Ishikawa (cell line): ENCODE measurements around the gene NTM.

Experiments
- CEBPB ChIP-seq: IDR thresholded peaks from 2 replicates; pipeline ENCODE4 v1.6.1; 2012
- CREB1 ChIP-seq: IDR thresholded peaks from 2 replicates; pipeline ENCODE4 v1.6.1; 2012; ENCODE audit warnings: low read depth
- EGR1 ChIP-seq: IDR thresholded peaks from 2 replicates; pipeline ENCODE4 v1.6.1; 2012
- EP300 ChIP-seq: IDR thresholded peaks from 2 replicates; pipeline ENCODE4 v1.6.1; 2012; ENCODE audit warnings: borderline replicate concordance
- FOXM1 ChIP-seq: IDR thresholded peaks from 2 replicates; pipeline ENCODE4 v1.6.1; 2012; ENCODE audit warnings: low read depth, borderline replicate concordance
- MAX ChIP-seq: IDR thresholded peaks from 2 replicates; pipeline ENCODE4 v1.6.1; 2012
- NFIC ChIP-seq: IDR thresholded peaks from 2 replicates; pipeline ENCODE4 v1.6.1; 2012
- RAD21 ChIP-seq: IDR thresholded peaks from 2 replicates; pipeline ENCODE4 v1.6.1; 2012; ENCODE audit warnings: low read depth
- REST ChIP-seq: IDR thresholded peaks from 2 replicates; pipeline ENCODE4 v1.6.1; 2012; ENCODE audit warnings: low read depth, mild to moderate bottlenecking
- TAF1 ChIP-seq: IDR thresholded peaks from 2 replicates; pipeline ENCODE4 v1.6.1; 2012; ENCODE audit warnings: low read depth, mild to moderate bottlenecking
- TCF12 ChIP-seq: IDR thresholded peaks from 2 replicates; pipeline ENCODE4 v1.6.1; 2012; ENCODE audit warnings: low read depth
- TEAD4 ChIP-seq: IDR thresholded peaks from 2 replicates; pipeline ENCODE4 v1.6.1; 2012
- YY1 ChIP-seq: IDR thresholded peaks from 2 replicates; pipeline ENCODE4 v1.6.1; 2012; ENCODE audit warnings: low read depth
- ZBTB7A ChIP-seq: IDR thresholded peaks from 2 replicates; pipeline ENCODE4 v1.6.1; 2012; ENCODE audit warnings: low read depth
- TF ChIP-seq, protein P1 (sequence below): IDR thresholded peaks from 2 replicates; pipeline ENCODE4 v1.6.1; 2012

Gene NTM

GRCh38 chr11:131855320-131855719, 484.9 kb downstream of the NTM start:
- TF ChIP-seq TCF12 (no peak), TAF1 (no peak), CEBPB (no peak), NFIC (no peak), YY1 (no peak), ZBTB7A (no peak), TEAD4 (no peak), MAX (no peak), RAD21 (no peak), FOXM1 (no peak), REST (no peak), EGR1 (no peak), EP300 (no peak)
- TF ChIP-seq, protein P1, sequence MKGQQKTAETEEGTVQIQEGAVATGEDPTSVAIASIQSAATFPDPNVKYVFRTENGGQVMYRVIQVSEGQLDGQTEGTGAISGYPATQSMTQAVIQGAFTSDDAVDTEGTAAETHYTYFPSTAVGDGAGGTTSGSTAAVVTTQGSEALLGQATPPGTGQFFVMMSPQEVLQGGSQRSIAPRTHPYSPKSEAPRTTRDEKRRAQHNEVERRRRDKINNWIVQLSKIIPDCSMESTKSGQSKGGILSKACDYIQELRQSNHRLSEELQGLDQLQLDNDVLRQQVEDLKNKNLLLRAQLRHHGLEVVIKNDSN: no peak

- TF ChIP-seq CEBPB: no peak
- no peak for TF ChIP-seq ZBTB7A
- TF ChIP-seq EP300: no peak
- TF ChIP-seq TAF1: no peak
- no peak for TF ChIP-seq TEAD4
- TF ChIP-seq, protein P1: no peak
- no peak for TF ChIP-seq NFIC
- no peak for TF ChIP-seq EGR1
Observed at GRCh38 chr11:131857246-131857645, 486.8 kb downstream of the NTM start.

DNA sequence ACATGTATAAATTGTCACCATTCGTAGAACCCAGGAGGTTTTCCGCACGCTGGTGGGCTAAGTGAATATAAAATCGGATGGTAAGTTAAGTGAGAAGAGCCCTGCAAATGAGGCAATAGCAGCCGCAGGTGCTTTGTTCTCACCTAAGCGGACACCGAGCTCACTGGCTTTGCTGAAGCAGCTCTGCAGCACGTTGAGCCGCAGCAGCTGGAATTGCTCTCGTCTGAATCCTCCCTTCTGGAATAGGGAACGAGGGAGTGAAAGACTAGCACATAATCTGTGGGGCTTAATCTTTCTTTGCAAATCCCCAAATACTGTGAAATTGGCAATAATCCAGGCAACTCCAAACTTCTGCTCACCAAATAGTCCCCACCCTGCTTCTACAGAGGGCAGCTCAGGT, 488.1 kb downstream of the NTM start:
- TF ChIP-seq YY1: no peak
- TF ChIP-seq, protein P1: no peak
- no peak for TF ChIP-seq EGR1
- TF ChIP-seq EP300: no peak
- TF ChIP-seq ZBTB7A: no peak
- TF ChIP-seq TAF1: no peak
- TF ChIP-seq REST: no peak
- no peak for TF ChIP-seq MAX
- TF ChIP-seq TEAD4: no peak
- TF ChIP-seq CREB1: no peak
- TF ChIP-seq RAD21: no peak
- no peak for TF ChIP-seq CEBPB
- TF ChIP-seq FOXM1: no peak
- TF ChIP-seq NFIC: no peak

DNA sequence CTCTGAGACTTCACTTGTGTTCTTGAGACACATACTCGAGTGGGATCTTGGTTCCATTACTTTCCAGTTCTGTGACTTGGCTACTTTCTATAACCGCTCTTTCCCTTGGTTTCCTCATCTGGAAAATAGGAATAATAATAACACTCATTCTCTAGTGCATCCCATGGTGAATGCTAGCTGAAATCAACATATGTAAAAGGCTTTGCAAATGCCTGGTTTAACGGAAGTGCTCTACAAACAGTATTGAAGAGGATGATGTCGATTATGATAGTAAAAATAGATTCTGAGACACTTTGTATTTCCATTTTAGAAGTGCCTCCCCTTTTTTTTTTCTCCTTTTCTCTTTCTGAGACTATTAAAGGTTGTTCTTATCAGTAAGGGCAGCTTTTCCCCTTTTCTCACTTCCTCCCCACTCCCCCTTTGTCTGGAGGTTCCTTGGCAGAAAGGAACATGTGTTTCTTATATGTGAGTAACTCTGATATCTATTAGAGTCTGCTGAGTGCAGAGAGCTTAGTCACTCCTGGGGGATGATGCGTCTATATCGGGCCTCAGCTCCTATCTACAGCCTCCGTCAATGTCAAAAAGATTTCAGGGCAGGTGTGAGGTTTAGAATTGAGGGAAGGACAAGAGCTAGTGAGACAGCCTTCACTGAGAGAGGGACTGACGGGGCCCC, 489.3 kb downstream of the NTM start:
- TF ChIP-seq YY1: no peak
- no peak for TF ChIP-seq TCF12
- no peak for TF ChIP-seq EP300
- TF ChIP-seq TEAD4: no peak
- TF ChIP-seq RAD21: no peak
- TF ChIP-seq CREB1: no peak
- TF ChIP-seq ZBTB7A: no peak

- TF ChIP-seq CEBPB: no peak
- TF ChIP-seq CREB1: no peak
- TF ChIP-seq EGR1: no peak
- TF ChIP-seq RAD21: no peak
Observed at GRCh38 chr11:131864228-131864627, 493.8 kb downstream of the NTM start.

DNA sequence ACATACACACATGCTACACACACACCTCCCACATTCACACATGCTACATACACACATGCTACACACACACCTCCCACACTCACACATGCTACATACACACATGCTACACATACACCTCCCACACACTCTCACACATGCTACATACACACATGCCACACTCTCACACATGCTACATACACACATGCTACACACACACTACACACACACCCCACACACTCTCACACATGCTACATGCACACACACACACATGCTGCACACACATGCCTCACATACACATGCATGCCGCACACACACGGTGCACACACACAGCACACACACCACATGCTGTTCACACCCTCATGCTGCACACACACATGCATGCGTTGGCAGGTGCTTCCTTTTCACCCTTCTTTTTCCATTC, 495.4 kb downstream of the NTM start:
- TF ChIP-seq FOXM1 (no peak), ZBTB7A (no peak), RAD21 (no peak), CEBPB (no peak), TAF1 (no peak), MAX (no peak), TEAD4 (no peak), EP300 (no peak), YY1 (no peak), NFIC (no peak)
- TF ChIP-seq, protein P1: no peak
